GM12878 (cell line): Measurements from ENCODE around the gene TTC33. TPM values are rescaled to one million over a fixed set of nuclear protein-coding genes. Genes with fewer than 3 reads are reported as not detected.
A peak's percentile ranks its signal among the peaks of the same experiment; 100 is the strongest.

Source experiments
- CHD2 ChIP-seq: IDR thresholded peaks from 2 replicates; pipeline ENCODE4 v1.6.1; 2011; ENCODE audit warnings: low read depth, low read length, improper control_type of control experiment, borderline replicate concordance
- ELK1 ChIP-seq: IDR thresholded peaks from 2 replicates; pipeline ENCODE4 v1.6.1; 2012; ENCODE audit warnings: low read depth, low read length, improper control_type of control experiment
- ETV6 ChIP-seq, 2 experiments: fragments of 450-650 bp in 1 of 2; IDR thresholded peaks in 1 of 2; conservative IDR thresholded peaks in 1 of 2; 2 replicates each; pipeline ENCODE4 v1.6.1; 2014; ENCODE audit warnings: antibody characterized with exemption in 1 of 2, borderline replicate concordance in 1 of 2, low read depth in 1 of 2, mild to moderate bottlenecking in 1 of 2, moderate library complexity in 1 of 2
- HDGF ChIP-seq: fragments of 450-650 bp; IDR thresholded peaks from 2 replicates; pipeline ENCODE4 v1.6.1; 2016; ENCODE audit warnings: antibody characterized with exemption
- MTA3 ChIP-seq: IDR thresholded peaks from 2 replicates; pipeline ENCODE4 v1.6.1; 2012; ENCODE audit warnings: low read length, inconsistent platforms, borderline replicate concordance
- NR2C2 ChIP-seq: IDR thresholded peaks from 2 replicates; pipeline ENCODE4 v1.6.1; 2011; ENCODE audit warnings: borderline replicate concordance, low read depth; ENCODE audit not compliant: control insufficient read depth, insufficient read length
- POLR2AphosphoS2 ChIP-seq: IDR thresholded peaks from 2 replicates; pipeline ENCODE4 v1.6.1; 2011; ENCODE audit warnings: low read depth, mild to moderate bottlenecking, low read length, improper control_type of control experiment, moderate library complexity
- RELA ChIP-seq: fragments of 450-650 bp; IDR thresholded peaks from 2 replicates; pipeline ENCODE4 v1.8.0; 2014; ENCODE audit warnings: borderline replicate concordance; ENCODE audit not compliant: partially characterized antibody
- SMAD1 ChIP-seq: fragments of 450-650 bp; IDR thresholded peaks from 2 replicates; pipeline ENCODE4 v1.6.1; 2018; ENCODE audit warnings: mild to moderate bottlenecking, low read depth; ENCODE audit not compliant: partially characterized antibody
- SMAD5 ChIP-seq: IDR thresholded peaks from 2 replicates; pipeline ENCODE4 v1.6.1; 2016; ENCODE audit warnings: antibody characterized with exemption, low read depth
- STAT3 ChIP-seq: IDR thresholded peaks from 2 replicates; pipeline ENCODE4 v1.6.1; 2011; ENCODE audit warnings: low read depth, low read length, improper control_type of control experiment
- TAF1 ChIP-seq: IDR thresholded peaks from 2 replicates; pipeline ENCODE4 v1.6.1; 2011; ENCODE audit warnings: mild to moderate bottlenecking, low read depth, low read length, borderline replicate concordance
- USF1 ChIP-seq: IDR thresholded peaks from 2 replicates; pipeline ENCODE4 v1.6.1; 2011; ENCODE audit warnings: borderline replicate concordance, low read depth, mild to moderate bottlenecking, moderate library complexity, mixed read lengths, low read length; ENCODE audit not compliant: insufficient read depth; ENCODE audit errors: extremely low read length
- ZNF687 ChIP-seq: fragments of 450-650 bp; IDR thresholded peaks from 2 replicates; pipeline ENCODE4 v1.6.1; 2017; ENCODE audit warnings: mild to moderate bottlenecking, moderate library complexity
- polyA plus RNA-seq, 11 experiments: library from polyadenylated mRNA; depleted of rRNA in 4 of 11; unstranded in 6 of 11; stranded (reverse) in 5 of 11; fragments of >200 nt; fragmentation: Nextera tagmentation in 4 of 11; fragmentation: Illumina TruSeq in 1 of 11; extraction: Ambion mirVana in 4 of 11; extraction: Trizol in 1 of 11; gene quantifications; 1 replicate in 1 of 11; 2 replicates in 10 of 11; pipeline versions ENCODE4 v1.2.1 to v1.2.3, GENCODE V29; 2011 to 2016; ENCODE audit warnings: inconsistent platforms in 2 of 11, missing spikeins in 2 of 11, low read depth in 1 of 11
- total RNA-seq, 4 experiments: library from RNA; depleted of rRNA in 3 of 4; stranded (reverse); fragments of >200 nt in 3 of 4; fragmentation: Illumina TruSeq in 1 of 4; extraction: Trizol in 1 of 4; gene quantifications; 2 replicates each; pipeline versions ENCODE4 v1.2.1 to v1.2.3, GENCODE V29; 2013 to 2021
- TF ChIP-seq, protein P1 (sequence below): fragments of 450-650 bp; formaldehyde crosslinking; IDR thresholded peaks from 2 replicates; pipeline ENCODE4 v1.5.0; 2022; ENCODE audit warnings: mild to moderate bottlenecking, missing genetic modification characterization
- TF ChIP-seq, protein P2 (sequence below): fragments of 450-650 bp; IDR thresholded peaks from 2 replicates; pipeline ENCODE4 v1.6.1; 2014; ENCODE audit warnings: mild to moderate bottlenecking

TTC33 gene
- total and polyA plus RNA-seq, 10 of the 15 experiments (the other 5 are each of a cell fraction or from before 2014, with no cell fraction given): 7.9 to 22.3 (median 14.6) TPM

DNA sequence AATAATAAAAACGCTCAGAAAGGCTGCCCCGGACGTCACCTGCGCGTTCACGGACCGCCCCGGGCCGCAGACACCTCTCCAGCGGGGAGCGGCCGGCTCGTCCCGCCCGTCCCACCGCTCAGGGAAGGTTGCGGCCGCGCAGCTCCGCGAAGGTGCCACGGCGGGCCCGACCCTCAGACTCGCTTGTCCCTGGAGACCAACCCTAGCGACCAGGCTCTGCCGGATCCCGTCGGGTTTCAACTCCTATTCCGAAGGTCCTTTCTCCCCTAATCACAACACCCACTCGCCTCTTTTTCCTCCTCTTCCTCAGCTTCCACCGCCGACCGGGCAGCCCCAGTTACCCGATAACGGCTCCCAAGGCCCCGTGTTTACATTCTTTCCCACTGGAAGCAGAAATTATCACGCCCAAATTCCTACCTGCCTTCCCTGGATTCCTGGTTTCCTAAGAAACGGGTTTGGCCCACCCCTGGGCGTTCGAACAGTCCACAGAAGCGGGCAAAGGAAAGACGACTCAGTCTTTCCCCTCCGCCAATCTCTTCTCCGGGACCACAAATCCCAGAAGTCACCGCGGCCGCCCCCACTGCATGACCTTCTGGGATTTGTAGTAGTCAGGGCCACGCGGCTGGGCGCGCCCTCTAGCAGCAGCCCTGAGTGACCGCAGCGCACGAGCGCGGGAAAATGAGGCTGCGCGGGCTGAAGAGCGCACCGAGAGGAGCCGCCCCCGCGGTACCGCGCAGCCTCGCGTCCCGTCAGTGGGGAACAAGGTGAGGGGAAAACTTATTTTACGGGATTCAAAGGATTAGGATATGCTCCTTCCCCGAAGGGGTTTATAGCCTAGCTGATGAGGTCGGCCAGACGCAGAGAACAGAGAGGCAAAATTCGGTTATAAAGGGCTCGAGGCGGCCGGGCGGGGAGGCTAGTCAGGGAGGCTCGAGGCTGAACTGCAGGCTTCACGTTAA, at the start of gene TTC33 (continued):
- TF ChIP-seq, protein P1, sequence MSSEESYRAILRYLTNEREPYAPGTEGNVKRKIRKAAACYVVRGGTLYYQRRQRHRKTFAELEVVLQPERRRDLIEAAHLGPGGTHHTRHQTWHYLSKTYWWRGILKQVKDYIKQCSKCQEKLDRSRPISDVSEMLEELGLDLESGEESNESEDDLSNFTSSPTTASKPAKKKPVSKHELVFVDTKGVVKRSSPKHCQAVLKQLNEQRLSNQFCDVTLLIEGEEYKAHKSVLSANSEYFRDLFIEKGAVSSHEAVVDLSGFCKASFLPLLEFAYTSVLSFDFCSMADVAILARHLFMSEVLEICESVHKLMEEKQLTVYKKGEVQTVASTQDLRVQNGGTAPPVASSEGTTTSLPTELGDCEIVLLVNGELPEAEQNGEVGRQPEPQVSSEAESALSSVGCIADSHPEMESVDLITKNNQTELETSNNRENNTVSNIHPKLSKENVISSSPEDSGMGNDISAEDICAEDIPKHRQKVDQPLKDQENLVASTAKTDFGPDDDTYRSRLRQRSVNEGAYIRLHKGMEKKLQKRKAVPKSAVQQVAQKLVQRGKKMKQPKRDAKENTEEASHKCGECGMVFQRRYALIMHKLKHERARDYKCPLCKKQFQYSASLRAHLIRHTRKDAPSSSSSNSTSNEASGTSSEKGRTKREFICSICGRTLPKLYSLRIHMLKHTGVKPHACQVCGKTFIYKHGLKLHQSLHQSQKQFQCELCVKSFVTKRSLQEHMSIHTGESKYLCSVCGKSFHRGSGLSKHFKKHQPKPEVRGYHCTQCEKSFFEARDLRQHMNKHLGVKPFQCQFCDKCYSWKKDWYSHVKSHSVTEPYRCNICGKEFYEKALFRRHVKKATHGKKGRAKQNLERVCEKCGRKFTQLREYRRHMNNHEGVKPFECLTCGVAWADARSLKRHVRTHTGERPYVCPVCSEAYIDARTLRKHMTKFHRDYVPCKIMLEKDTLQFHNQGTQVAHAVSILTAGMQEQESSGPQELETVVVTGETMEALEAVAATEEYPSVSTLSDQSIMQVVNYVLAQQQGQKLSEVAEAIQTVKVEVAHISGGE: no peak
- TF ChIP-seq SMAD1 (no peak), SMAD5 (no peak), RELA (no peak), CHD2 (peak; percentile 82), ELK1 (no peak), ETV6 (conservative IDR thresholded peaks at IDR 0.05 in 1 of 2, IDR thresholded peaks at IDR 0.05 in 1 of 2; ENCODE audit: borderline replicate concordance in 1 of 2, low read depth in 1 of 2) (no peak), POLR2AphosphoS2 (no peak), MTA3 (no peak), HDGF (no peak), ZNF687 (no peak), USF1 (peak; percentile 37), STAT3 (no peak), NR2C2 (no peak), TAF1 (peak; percentile 33; the same call in 1 of the 2 replicates)
- TF ChIP-seq, protein P2, sequence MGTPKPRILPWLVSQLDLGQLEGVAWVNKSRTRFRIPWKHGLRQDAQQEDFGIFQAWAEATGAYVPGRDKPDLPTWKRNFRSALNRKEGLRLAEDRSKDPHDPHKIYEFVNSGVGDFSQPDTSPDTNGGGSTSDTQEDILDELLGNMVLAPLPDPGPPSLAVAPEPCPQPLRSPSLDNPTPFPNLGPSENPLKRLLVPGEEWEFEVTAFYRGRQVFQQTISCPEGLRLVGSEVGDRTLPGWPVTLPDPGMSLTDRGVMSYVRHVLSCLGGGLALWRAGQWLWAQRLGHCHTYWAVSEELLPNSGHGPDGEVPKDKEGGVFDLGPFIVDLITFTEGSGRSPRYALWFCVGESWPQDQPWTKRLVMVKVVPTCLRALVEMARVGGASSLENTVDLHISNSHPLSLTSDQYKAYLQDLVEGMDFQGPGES: no peak
